HG03354 (cell line): ENCODE data around the gene HELZ2.

ENCODE experiments used
- ATAC-seq: cut with Tn5 transposase; IDR thresholded peaks from one replicate; pipeline ENCODE4 v1.9.1; 2021; ENCODE audit warnings: mild to moderate bottlenecking; ENCODE audit not compliant: unreplicated experiment, poor library complexity, severe bottlenecking

The HELZ2 gene

GRCh38 chr20:63543733-63544132 lies 30.3 kb downstream of the HELZ2 start:
- ATAC-seq = no peak

DNA sequence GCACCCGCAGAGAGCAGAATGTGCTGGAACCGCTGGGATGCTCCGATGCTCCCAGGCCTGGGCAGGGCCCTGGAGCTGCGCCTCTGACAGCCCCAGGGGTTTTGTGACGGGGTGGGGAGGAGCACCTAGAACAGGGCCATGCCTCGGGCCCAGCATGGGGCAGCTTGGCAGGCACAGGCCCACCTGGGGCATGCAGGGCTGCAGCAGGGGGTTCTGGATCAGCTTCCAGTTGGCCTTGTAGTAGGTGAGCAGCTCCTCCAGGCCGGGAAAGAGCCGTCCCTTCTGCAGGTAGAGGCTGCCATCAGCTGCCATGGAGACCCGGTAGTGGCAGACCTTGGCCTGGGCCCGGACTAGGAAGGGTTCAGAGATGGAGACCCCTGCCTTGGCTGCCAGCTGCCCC lies 30.9 kb downstream of the HELZ2 start:
- no peak for ATAC-seq

- ATAC-seq = no peak
These were observed 31.3 kb downstream of the HELZ2 start for GRCh38 chr20:63542696-63543095.

DNA sequence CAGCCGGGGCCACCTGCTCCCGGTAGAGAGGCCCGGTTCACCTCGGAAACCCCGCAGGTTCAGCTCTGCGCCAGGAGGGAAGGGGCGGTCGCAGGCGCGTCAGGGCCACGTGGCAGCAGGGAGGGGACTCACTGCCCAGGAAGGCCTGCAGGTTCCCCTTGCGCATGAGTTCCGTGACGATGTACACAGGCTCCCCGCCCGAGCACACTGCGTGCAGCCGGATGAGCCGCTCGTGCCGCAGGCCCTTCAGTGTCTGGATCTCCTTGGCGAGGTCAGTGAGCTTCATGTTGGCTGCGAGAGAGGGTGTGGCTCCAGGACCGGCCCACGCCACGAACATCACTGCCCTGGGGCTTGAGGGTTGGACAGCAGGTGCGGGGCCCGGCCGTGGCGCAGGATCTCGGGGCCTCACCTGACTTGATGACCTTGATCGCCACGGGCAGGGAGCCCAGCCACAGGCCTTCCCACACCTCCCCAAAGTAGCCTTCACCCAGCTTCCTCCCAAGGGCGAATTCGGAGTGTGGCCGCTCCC lies 31.9 kb downstream of the HELZ2 start:
- ATAC-seq = no peak

- ATAC-seq = no peak
These were observed 32.7 kb downstream of the HELZ2 start for GRCh38 chr20:63541371-63541770.

- no peak for ATAC-seq
These were observed 33.4 kb downstream of the HELZ2 start for GRCh38 chr20:63540417-63541186.

DNA sequence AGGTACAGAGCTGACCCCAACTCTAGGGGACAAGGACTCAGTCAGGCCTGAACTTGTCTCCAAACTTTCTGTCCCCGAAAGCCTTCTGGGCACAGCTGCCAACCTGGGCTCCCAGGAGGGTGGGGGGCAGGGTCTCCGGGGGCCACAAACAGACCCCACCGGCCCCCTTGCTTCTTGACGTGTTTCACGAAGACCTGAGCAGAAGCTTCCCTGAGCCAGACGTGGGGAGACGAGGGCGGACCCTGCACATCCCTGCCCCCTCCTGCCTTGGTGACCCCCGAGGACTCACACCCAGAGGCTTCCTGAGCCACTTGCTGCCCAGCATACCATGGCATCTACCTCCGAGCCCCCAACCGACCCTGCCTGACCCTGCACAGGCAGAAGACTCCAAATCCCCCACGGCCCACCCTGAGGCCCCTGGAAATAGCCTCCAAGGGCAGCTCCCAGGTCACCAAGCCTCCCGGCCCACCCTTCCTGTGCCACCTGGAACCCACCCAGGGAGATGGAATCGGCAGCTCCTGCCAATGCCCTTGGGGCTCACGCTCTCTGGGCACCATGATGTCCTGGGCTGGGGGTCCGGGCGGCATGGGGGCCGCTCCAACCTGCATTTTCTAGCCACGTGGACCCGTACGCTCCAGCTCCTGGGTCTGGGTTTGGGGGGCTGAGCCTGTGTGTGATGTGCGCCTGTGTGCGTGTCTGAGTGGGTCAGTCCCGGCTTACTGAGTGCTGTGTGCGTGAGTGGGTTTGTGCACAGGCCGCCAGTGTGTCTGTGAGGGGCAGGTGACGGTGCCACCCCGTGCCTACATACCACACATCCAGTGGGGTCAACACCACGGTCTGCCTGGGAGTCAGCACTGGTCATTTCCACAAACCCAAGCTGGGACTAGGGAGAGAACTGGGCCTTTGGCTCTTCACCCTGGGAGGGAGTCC lies 34.3 kb downstream of the HELZ2 start:
- no peak for ATAC-seq

- no peak for ATAC-seq
These were observed 35.0 kb downstream of the HELZ2 start for GRCh38 chr20:63539092-63539430.

- ATAC-seq = no peak
These were observed 35.6 kb downstream of the HELZ2 start for GRCh38 chr20:63538204-63539091.

GRCh38 chr20:63537525-63538203 lies 36.4 kb downstream of the HELZ2 start:
- ATAC-seq = peak; percentile 84

GRCh38 chr20:63536997-63537524 lies 37.0 kb downstream of the HELZ2 start, which contains the start of gene PTK6:
PTK6 (minus strand) TSS chr20:63537376; CDS start chr20:63537314, 62 bp downstream.
- peak; percentile 8 for ATAC-seq

GRCh38 chr20:63536241-63536977 lies 37.6 kb downstream of the HELZ2 start:
- no peak for ATAC-seq

DNA sequence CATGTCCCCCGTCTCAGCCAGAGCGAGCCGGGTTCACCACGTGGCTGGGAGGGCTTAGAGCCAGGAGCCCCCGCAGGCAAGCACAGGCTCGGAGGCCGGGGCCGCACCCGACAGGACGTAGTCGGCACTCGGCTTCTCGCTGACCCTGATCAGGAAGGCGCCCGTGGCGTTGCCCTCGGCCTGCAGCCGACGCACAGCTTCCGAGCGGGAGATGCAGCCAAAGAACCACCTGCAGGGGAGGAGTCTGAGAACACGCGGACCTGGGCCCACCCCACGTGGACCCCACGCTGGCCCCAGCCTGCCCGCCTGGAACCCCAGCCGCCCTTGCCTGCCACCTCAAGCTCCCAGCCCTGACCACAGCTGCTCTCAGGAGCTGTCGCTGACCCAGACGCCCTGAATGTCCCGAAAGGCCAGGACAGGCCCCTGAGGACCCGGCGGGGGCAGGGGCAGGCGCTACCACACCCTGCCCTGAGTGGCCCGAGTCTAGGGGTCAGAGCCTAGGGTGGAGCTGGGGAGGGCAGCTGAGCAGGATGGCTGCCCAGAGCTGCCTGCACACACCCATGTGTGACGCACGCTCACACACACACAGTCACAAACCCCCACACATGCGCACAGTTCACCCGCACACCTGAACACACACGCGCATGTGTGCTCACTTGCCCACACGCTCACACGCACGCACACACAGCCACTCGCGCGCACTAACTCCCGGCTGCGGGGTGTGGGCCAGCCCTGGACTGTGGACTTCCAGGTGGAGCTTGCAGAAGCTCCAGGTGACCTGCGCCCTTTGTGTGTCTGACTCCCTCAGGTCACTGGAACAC lies 39.0 kb downstream of the HELZ2 start:
- no peak for ATAC-seq

DNA sequence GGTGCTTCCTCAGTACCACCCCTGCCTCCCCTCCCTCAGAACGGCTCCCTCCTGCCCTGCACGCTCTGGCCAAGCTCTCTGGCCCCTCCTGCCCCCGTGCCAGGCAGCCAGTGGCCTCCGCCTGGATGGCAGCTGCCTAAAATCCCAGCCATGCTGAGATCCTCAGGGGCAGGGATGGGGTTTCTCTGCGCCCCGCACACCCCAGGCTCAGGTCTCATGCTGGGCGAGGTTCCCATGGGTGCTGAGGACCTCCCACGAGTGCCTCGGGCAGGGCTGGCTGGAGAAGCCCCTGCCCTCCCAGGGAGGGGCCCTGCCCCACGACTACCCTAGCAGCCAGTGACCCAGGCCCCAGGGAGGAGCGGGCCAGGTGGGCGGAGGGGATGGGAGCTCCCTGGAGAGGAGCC lies 39.6 kb downstream of the HELZ2 start:
- ATAC-seq = no peak

DNA sequence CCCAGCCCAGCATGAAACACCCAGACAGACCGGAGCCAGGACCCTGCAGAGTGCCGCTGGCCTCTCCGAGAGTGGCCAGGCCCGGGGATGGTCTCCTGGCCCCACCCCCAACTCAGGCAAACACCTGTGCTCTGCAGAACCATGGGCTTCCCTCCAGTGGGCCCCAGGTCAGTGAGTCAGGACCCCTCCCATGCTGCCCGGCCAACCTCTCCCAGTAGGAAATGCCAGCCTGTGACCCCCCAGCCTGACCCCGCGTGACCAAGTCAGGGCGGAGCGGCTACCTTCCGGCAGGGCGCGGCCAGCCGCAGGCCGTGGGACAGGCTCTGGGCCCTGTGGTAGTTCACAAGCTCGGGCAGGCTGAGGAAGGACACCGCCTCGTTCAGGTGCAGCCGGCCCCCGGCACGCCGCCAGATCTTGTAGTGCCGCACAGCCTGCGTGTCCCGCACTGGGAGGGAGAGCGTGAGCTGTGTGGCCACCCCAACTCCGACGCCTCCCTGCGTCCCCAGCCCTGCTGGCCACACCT lies 40.1 kb downstream of the HELZ2 start:
- ATAC-seq = no peak

GRCh38 chr20:63533388-63533787 lies 40.7 kb downstream of the HELZ2 start:
- no peak for ATAC-seq

DNA sequence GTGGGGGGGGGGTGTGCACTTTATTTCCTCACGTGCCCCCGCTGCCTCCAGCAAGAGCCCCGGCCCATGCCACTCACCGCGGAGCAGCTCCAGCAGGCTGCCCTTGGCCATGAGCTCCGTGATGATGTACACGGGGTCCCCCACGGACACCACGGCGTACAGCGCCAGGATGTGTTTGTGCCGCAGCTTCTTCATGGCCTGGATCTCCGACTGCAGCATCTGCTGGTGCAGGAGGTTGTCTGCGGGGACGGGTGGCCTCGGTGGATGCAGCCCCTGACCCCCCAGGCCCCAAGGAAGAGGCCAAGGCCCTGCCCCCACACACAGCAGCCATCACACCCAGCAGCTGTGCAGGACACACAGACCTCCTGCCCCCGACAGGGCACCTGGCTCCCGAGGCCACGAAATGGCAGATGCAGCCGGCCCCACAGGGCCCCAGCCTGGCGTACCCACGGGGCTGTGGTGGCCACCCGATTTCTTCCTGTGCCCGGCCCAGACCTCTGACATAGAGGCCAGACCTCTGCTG lies 41.5 kb downstream of the HELZ2 start:
- no peak for ATAC-seq
